ENCODE data around the gene HTT.

Gene HTT

GRCh38 chr4:3074078-3074845 is at the start of gene HTT, which contains the start of gene HTT-AS:
Gene HTT (plus strand): TSS chr4:3074681. CDS start chr4:3074826, 145 bp downstream.
Gene HTT-AS (minus strand): TSS chr4:3074538.
- DNase-seq: peak; percentile 82

GRCh38 chr4:3025881-3026280 is 48.6 kb upstream of the HTT start:
- no peak for DNase-seq

- DNase-seq: no peak
These were observed 47.9 kb upstream of the HTT start for GRCh38 chr4:3026540-3026939.

- no peak for DNase-seq
These were observed 45.0 kb upstream of the HTT start for GRCh38 chr4:3029464-3029863.

GRCh38 chr4:3030566-3031356 is 43.7 kb upstream of the HTT start:
- no peak for DNase-seq

- no peak for DNase-seq
These were observed 43.0 kb upstream of the HTT start for GRCh38 chr4:3031357-3032082.

- no peak for DNase-seq
These were observed 40.2 kb upstream of the HTT start for GRCh38 chr4:3034231-3034630.

- no peak for DNase-seq
These were observed 39.2 kb upstream of the HTT start for GRCh38 chr4:3035249-3035648.

GRCh38 chr4:3035674-3036073 is 38.8 kb upstream of the HTT start:
- DNase-seq: no peak

- DNase-seq: no peak
These were observed 38.1 kb upstream of the HTT start for GRCh38 chr4:3036131-3036952.

GRCh38 chr4:3037957-3038461 is 36.5 kb upstream of the HTT start:
- no peak for DNase-seq

- DNase-seq: no peak
These were observed 34.6 kb upstream of the HTT start for GRCh38 chr4:3039706-3040366.

- DNase-seq: no peak
These were observed 33.9 kb upstream of the HTT start for GRCh38 chr4:3040452-3041191.

GRCh38 chr4:3041192-3042142 is 33.0 kb upstream of the HTT start:
- peak; percentile 64 for DNase-seq

- DNase-seq: no peak
These were observed 32.3 kb upstream of the HTT start for GRCh38 chr4:3042226-3042625.

- DNase-seq: no peak
These were observed 31.0 kb upstream of the HTT start for GRCh38 chr4:3043282-3044020.

GRCh38 chr4:3044870-3045819 is 29.3 kb upstream of the HTT start:
- DNase-seq: no peak

GRCh38 chr4:3046162-3046561 is 28.3 kb upstream of the HTT start:
- no peak for DNase-seq

Data from NCI-H526 treated with DMSO at 0.1 percent for 48 hours (cell line).